ENCODE data around the gene PTCD2. TPM values are rescaled to one million over a fixed set of nuclear protein-coding genes. Genes with fewer than 3 reads are reported as not detected.

The PTCD2 gene
- total RNA-seq, 1 experiment from 2014 or later: 11.6 TPM

DNA sequence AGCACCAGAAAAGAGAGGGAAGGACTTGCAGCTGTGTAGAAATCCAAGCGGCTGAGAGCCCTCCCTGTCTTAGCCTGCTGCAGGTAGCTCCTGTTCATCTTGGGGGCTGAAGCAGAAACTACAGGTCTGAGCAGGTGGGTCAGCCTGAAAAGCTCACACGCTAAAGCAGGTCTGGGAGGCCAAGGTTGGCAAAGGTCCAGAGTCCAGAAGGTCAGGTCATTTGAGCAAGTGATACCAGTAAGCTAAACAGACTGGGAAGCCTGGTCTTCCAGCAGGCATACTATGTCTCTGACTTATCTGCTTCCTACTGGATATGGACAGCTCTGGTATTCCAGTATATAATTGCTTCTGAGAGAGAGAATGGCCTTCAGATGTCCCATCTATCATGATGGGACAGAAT is 26.2 kb downstream of the PTCD2 start:
- H3K36me3 ChIP-seq (ENCODE audit: control insufficient read depth, insufficient read depth, low read length): peaks cover 2% of the 10 kb centered on the region
- CTCF ChIA-PET: no interaction called here
- H3K4me3 ChIP-seq (ENCODE audit: low read depth, low read length): no peak overlapping the region
- POLR2A ChIA-PET: no interaction called here
- no peak overlapping the region for H3K27ac Mint-ChIP-seq (ENCODE audit: unreplicated experiment)
- peaks cover 15% of the 10 kb centered on the region for H3K36me3 Mint-ChIP-seq (ENCODE audit: insufficient read depth, unreplicated experiment)
- H3K27me3 Mint-ChIP-seq (ENCODE audit: insufficient read depth, unreplicated experiment): no peaks in the 10 kb centered on the region
- no peaks in the 10 kb centered on the region for H3K9me3 Mint-ChIP-seq (ENCODE audit: unreplicated experiment)
- no TSS peak for BruUV-seq (replicated peaks)
- H3K9me3 ChIP-seq: no peaks in the 10 kb centered on the region
- intact Hi-C loops (cut with micrococcal nuclease; ENCODE audit: unreplicated experiment): no loop called here
- TF ChIP-seq, protein P1, sequence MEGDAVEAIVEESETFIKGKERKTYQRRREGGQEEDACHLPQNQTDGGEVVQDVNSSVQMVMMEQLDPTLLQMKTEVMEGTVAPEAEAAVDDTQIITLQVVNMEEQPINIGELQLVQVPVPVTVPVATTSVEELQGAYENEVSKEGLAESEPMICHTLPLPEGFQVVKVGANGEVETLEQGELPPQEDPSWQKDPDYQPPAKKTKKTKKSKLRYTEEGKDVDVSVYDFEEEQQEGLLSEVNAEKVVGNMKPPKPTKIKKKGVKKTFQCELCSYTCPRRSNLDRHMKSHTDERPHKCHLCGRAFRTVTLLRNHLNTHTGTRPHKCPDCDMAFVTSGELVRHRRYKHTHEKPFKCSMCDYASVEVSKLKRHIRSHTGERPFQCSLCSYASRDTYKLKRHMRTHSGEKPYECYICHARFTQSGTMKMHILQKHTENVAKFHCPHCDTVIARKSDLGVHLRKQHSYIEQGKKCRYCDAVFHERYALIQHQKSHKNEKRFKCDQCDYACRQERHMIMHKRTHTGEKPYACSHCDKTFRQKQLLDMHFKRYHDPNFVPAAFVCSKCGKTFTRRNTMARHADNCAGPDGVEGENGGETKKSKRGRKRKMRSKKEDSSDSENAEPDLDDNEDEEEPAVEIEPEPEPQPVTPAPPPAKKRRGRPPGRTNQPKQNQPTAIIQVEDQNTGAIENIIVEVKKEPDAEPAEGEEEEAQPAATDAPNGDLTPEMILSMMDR (IDR thresholded peaks at IDR 0.05; ENCODE audit: insufficient read depth in 1 of 2, low read depth in 1 of 2, low read length in 1 of 2, severe bottlenecking in 1 of 2, unreplicated experiment in 1 of 2): no peak
- no peaks in the 10 kb centered on the region for H3K4me1 ChIP-seq
- H3K4me1 Mint-ChIP-seq (ENCODE audit: low read depth, unreplicated experiment): peaks cover 7% of the 10 kb centered on the region
- no peaks in the 10 kb centered on the region; the same call in 1 of the 2 replicates for H3K27me3 ChIP-seq (replicated peaks; ENCODE audit: control insufficient read depth, insufficient read depth, low read length)
- DNase-seq: no peak
- no peak overlapping the region for H3K4me3 Mint-ChIP-seq (ENCODE audit: unreplicated experiment)

DNA sequence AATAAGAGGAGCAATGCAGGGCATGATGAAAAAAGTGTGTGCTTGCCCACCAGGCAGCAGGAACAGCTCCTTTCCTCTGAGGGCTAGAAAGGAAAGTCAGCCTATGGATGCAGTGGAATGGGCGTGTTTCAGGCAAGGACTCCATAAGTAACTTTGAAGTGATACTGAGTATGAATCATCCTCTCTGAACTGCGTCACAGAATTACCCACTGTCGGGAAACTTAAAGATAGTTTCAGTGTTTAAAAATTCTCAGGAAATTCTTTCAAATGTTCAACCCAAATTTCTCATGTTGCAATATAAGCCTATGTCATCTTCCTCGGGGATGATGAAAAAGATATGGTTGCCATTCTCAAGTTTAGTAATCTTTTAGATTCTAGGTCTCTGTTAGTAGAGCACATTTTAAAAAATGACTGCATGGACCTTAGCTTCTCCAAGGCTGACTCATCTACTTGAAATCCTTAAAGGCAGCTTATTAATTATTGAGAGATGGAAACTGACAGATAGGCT is 27.7 kb downstream of the PTCD2 start:
- peaks cover 2% of the 10 kb centered on the region for H3K36me3 ChIP-seq (ENCODE audit: control insufficient read depth, insufficient read depth, low read length)
- Mint-ChIP-seq H3K4me1 (ENCODE audit: low read depth, unreplicated experiment) (peaks cover 7% of the 10 kb centered on the region), H3K36me3 (ENCODE audit: insufficient read depth, unreplicated experiment) (peaks cover 15% of the 10 kb centered on the region), H3K27ac (ENCODE audit: unreplicated experiment) (no peak overlapping the region), H3K27me3 (ENCODE audit: insufficient read depth, unreplicated experiment) (no peaks in the 10 kb centered on the region), H3K4me3 (ENCODE audit: unreplicated experiment) (no peak overlapping the region), H3K9me3 (ENCODE audit: unreplicated experiment) (no peaks in the 10 kb centered on the region)
- no peaks in the 10 kb centered on the region; the same call in 1 of the 2 replicates for H3K27me3 ChIP-seq (replicated peaks; ENCODE audit: control insufficient read depth, insufficient read depth, low read length)
- CTCF ChIA-PET: no interaction called here
- H3K4me3 ChIP-seq (ENCODE audit: low read depth, low read length): no peak overlapping the region
- POLR2A ChIA-PET: interaction anchor here (0.5 kb wide), 1 partner anchor 509 kb away, joined by 3 read pairs; no protein-coding TSS in a partner anchor
- BruUV-seq (replicated peaks): no TSS peak
- intact Hi-C loops (cut with micrococcal nuclease; ENCODE audit: unreplicated experiment): no loop called here
- DNase-seq: no peak
- H3K4me1 ChIP-seq: no peaks in the 10 kb centered on the region
- no peaks in the 10 kb centered on the region for H3K9me3 ChIP-seq
- TF ChIP-seq, protein P1 (IDR thresholded peaks at IDR 0.05; ENCODE audit: insufficient read depth in 1 of 2, low read depth in 1 of 2, low read length in 1 of 2, severe bottlenecking in 1 of 2, unreplicated experiment in 1 of 2): no peak

DNA sequence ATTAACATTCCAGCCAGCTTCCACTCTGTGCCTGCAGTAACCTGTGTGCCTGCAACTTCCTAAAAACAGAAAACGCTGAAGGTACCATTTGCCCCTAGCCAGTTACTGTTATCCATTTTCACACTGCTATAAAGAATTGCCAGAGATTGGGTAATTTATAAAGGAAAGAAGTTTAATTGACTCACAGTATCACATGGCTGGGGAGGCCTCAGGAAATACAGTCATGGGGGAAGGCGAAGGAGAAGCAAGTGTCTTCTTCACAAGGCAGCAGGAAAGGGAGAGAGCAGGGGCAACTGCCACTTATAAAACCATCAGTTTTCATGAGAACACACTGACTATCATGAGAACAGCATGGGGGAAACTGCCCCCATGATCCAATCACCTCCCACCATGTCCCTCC is 31.2 kb downstream of the PTCD2 start:
- Mint-ChIP-seq H3K36me3 (ENCODE audit: insufficient read depth, unreplicated experiment) (no peaks in the 10 kb centered on the region), H3K9me3 (ENCODE audit: unreplicated experiment) (no peaks in the 10 kb centered on the region), H3K4me1 (ENCODE audit: low read depth, unreplicated experiment) (no peaks in the 10 kb centered on the region), H3K27me3 (ENCODE audit: insufficient read depth, unreplicated experiment) (no peaks in the 10 kb centered on the region), H3K4me3 (ENCODE audit: unreplicated experiment) (no peak overlapping the region), H3K27ac (ENCODE audit: unreplicated experiment) (no peak overlapping the region)
- DNase-seq: no peak
- ChIA-PET POLR2A (no interaction called here), CTCF (no interaction called here)
- no peak overlapping the region for H3K4me3 ChIP-seq (ENCODE audit: low read depth, low read length)
- H3K4me1 ChIP-seq: no peaks in the 10 kb centered on the region
- TF ChIP-seq, protein P1 (IDR thresholded peaks at IDR 0.05; ENCODE audit: insufficient read depth in 1 of 2, low read depth in 1 of 2, low read length in 1 of 2, severe bottlenecking in 1 of 2, unreplicated experiment in 1 of 2): no peak
- H3K9me3 ChIP-seq: no peaks in the 10 kb centered on the region
- no peaks in the 10 kb centered on the region for H3K27me3 ChIP-seq (replicated peaks; ENCODE audit: control insufficient read depth, insufficient read depth, low read length)
- intact Hi-C loops (cut with micrococcal nuclease; ENCODE audit: unreplicated experiment): no loop called here
- no TSS peak for BruUV-seq (replicated peaks)
- H3K36me3 ChIP-seq (ENCODE audit: control insufficient read depth, insufficient read depth, low read length): no peaks in the 10 kb centered on the region
